GM12874 (cell line): ENCODE measurements around the gene FNDC3B.

Source experiments
- TF ChIP-seq, protein P1 (sequence below): IDR thresholded peaks from 2 replicates; pipeline ENCODE4 v1.5.1; 2011; ENCODE audit warnings: low read depth, mild to moderate bottlenecking, control low read depth, low read length, moderate library complexity; ENCODE audit not compliant: insufficient read depth

The FNDC3B gene

GRCh38 chr3:172362583-172362982 lies 323.2 kb downstream of the FNDC3B start:
- TF ChIP-seq, protein P1, sequence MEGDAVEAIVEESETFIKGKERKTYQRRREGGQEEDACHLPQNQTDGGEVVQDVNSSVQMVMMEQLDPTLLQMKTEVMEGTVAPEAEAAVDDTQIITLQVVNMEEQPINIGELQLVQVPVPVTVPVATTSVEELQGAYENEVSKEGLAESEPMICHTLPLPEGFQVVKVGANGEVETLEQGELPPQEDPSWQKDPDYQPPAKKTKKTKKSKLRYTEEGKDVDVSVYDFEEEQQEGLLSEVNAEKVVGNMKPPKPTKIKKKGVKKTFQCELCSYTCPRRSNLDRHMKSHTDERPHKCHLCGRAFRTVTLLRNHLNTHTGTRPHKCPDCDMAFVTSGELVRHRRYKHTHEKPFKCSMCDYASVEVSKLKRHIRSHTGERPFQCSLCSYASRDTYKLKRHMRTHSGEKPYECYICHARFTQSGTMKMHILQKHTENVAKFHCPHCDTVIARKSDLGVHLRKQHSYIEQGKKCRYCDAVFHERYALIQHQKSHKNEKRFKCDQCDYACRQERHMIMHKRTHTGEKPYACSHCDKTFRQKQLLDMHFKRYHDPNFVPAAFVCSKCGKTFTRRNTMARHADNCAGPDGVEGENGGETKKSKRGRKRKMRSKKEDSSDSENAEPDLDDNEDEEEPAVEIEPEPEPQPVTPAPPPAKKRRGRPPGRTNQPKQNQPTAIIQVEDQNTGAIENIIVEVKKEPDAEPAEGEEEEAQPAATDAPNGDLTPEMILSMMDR, result no peak

DNA sequence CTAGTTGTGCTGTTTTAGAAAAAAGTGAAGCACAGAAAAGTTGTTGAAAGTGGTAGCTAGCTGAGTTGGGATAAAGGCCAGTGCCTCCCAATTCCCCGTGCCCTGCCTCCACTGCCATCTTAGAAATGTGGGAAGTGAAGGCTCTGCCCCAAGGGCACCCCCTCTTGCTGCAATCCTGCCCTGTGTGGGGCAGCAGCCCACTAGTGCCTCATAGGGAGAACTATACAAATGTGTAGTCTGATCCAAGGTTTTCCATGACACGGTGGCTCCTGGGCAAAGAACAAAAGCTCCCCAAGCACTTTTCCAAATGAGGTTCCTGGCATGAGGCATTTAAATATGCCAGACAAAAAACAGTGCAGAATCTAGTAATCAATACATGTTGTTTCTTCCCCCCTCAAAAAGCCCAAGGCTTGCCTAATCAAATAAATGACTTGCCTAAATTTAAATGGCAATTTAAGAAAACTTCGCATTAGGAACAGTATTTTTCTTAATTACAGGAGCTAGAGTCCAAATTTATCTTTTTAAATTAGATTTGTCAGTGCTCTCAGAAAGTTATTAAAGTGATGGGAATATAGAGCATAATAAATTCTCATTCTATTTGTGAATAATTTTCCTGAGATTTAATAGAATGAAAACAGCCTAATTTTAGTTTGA lies 325.1 kb downstream of the FNDC3B start:
- TF ChIP-seq, protein P1, result no peak

DNA sequence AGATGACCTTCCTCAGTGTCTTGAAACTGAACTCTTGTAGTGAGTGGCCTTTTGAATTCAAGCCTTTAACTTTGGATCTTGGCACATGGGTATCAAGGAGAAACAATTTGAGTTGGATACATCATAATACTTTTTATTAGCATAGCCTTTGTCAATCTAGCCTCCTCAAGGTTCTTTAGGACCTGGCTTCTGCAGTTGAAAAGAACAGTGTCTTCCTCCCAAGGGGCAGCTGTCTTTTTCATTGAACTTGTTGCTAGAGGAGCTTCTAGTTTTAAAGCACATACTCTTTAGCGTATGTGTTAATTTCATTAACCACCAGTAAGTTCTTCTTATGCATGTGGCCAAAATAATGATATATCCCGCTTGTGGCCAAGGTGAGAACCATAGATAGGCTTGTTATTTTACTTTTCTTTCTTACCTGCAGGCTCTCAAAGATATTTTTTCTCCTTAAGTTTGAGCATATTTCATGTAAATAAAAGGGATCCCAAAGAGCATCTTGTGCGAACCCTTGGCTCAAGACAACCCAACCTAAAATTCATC lies 325.7 kb downstream of the FNDC3B start:
- TF ChIP-seq, protein P1, result no peak

- TF ChIP-seq, protein P1, result no peak
These were observed 328.1 kb downstream of the FNDC3B start for GRCh38 chr3:172367205-172368105.

DNA sequence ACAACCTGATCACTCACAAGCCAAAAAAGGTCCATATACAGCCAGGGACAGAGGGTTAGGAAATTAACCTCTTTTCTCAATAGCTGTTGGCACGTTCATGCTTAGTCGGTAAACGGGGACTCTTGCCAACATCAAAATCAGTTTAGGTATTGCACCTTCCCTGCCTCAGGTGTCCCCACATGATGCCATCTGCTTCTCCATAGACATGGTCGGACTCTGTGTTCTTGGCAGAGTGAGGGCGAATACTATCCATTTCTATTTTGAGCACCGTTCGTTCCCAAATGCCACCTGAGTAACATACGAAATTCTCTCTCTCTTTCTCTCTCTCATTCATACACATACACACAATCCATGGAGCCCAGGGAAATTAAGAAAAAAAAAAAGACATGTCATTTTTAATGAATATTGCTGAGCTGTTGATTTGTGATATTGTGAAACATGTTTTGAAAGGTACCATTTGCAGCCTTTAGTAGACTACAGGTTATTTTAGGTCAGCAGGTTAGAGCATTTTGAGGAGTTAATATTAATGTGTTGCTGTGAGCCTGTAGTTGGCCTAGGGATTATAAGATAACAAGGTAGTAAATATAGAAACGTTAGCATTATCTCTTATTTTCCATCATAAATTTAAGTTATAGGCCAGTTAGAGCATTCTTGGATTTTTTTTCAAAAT lies 330.3 kb downstream of the FNDC3B start:
- TF ChIP-seq, protein P1, result no peak

- TF ChIP-seq, protein P1, result no peak
These were observed 331.0 kb downstream of the FNDC3B start for GRCh38 chr3:172370419-172370818.

GRCh38 chr3:172371544-172371943 lies 332.2 kb downstream of the FNDC3B start:
- TF ChIP-seq, protein P1, result no peak
